ENCODE results near the gene ECM2.

DNA sequence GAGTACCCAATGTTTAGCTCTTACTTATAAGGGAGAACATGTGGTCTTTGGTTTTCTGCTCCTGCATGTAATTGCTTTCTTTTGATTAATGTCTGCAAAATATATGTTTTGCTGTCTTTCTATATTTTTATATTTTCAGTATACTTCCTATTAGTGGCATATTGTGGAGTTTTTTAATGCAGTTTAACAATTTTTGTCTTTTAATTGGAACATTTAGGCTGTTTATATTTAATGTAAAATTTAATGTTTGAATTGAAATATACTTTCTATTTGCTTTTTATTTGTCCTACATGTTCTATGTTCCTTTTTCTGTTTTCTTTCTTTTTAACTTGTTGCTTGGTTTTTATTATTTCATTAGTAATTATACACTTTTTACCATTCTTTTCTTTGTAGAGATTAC, 4.9 kb downstream of the ECM2 start:
- TF ChIP-seq, protein P1, sequence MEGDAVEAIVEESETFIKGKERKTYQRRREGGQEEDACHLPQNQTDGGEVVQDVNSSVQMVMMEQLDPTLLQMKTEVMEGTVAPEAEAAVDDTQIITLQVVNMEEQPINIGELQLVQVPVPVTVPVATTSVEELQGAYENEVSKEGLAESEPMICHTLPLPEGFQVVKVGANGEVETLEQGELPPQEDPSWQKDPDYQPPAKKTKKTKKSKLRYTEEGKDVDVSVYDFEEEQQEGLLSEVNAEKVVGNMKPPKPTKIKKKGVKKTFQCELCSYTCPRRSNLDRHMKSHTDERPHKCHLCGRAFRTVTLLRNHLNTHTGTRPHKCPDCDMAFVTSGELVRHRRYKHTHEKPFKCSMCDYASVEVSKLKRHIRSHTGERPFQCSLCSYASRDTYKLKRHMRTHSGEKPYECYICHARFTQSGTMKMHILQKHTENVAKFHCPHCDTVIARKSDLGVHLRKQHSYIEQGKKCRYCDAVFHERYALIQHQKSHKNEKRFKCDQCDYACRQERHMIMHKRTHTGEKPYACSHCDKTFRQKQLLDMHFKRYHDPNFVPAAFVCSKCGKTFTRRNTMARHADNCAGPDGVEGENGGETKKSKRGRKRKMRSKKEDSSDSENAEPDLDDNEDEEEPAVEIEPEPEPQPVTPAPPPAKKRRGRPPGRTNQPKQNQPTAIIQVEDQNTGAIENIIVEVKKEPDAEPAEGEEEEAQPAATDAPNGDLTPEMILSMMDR (IDR thresholded peaks at IDR 0.05), result no peak
- no peak for TF ChIP-seq POLR2A (IDR thresholded peaks at IDR 0.05)
